HepG2 (cell line): ENCODE data around the gene ARPP21. TPM values are rescaled to one million over a fixed set of nuclear protein-coding genes. Genes with fewer than 3 reads are reported as not detected.

Experiments
- ATAC-seq: fragments of 200-7000 bp; cut with Tn5 transposase; 3 replicates; pipeline ENCODE4 v1.9.1; 2020; ENCODE audit warnings: mild to moderate bottlenecking, moderate library complexity
- BruUV-seq: library from RNA; stranded (reverse); fragments of 400-500 nt; replicated peaks from 2 replicates; lab custom pipeline; 2021; lab: Mats Ljungman, UMichigan
- CTCF ChIA-PET: fragments of 300-600 bp; formaldehyde crosslinking; extraction: SDS; loops from one replicate; lab custom pipeline; 2021; ENCODE audit warnings: low total read pairs, inconsistent platforms, low intra/inter-chr PET ratio; lab: Yijun Ruan, JAX
- POLR2A ChIA-PET: fragments of 350-600 bp; sonication (Branson Sonifier 250); formaldehyde crosslinking; loops from one replicate; lab custom pipeline; 2020; ENCODE audit warnings: antibody characterized with exemption, inconsistent platforms; lab: Yijun Ruan, JAX
- DNase-seq: peaks from one replicate; pipeline ENCODE4 v3.0.0-alpha.2; 2015; ENCODE audit warnings: low spot score
- FAIRE-seq: peaks from 3 replicates; lab custom pipeline; 2011; peaks lifted over from hg19 to GRCh38; lab: Jason Lieb, UNC
- H2AFZ ChIP-seq: one replicate; pipeline ENCODE4 v1.6.1; 2011; ENCODE audit warnings: low read length, inconsistent platforms
- H3K27ac ChIP-seq: fragments of 300-600 bp; 3 replicates; pipeline ENCODE4 v1.8.0; 2011; ENCODE audit warnings: mixed run types, mild to moderate bottlenecking, mixed read lengths, low read length, inconsistent platforms; ENCODE audit not compliant: insufficient read depth; ENCODE audit errors: extremely low read length
- H3K27me3 ChIP-seq, 2 experiments: fragments of 200-600 bp in 1 of 2; 2 replicates in 1 of 2; 3 replicates in 1 of 2; pipeline versions ENCODE4 v1.6.0 to v1.8.0; 2011; ENCODE audit warnings: low read length in 2 of 2, mild to moderate bottlenecking in 2 of 2, moderate library complexity in 2 of 2, inconsistent platforms in 1 of 2; ENCODE audit not compliant: insufficient read depth in 2 of 2, control insufficient read depth in 1 of 2
- H3K36me3 ChIP-seq, 2 experiments: fragments of 200-600 bp in 1 of 2; replicated peaks in 1 of 2; 2 replicates in 1 of 2; 3 replicates in 1 of 2; pipeline versions ENCODE4 v1.5.1 to v1.8.0; 2011; ENCODE audit warnings: low read length in 2 of 2, inconsistent platforms in 1 of 2; ENCODE audit not compliant: insufficient read depth in 2 of 2, control insufficient read depth in 1 of 2
- H3K4me1 ChIP-seq: 2 replicates; pipeline ENCODE4 v1.5.1; 2012; ENCODE audit warnings: low read length, inconsistent platforms; ENCODE audit not compliant: insufficient read depth
- H3K4me2 ChIP-seq: 2 replicates; pipeline ENCODE4 v1.6.0; 2011; ENCODE audit warnings: low read depth, low read length, inconsistent platforms
- H3K4me3 ChIP-seq, 3 experiments: fragments of 200-600 bp in 1 of 3; sonication (generic), shearing (Covaris generic) in 1 of 3; replicated peaks in 1 of 3; 2 replicates each; pipeline ENCODE4 v1.5.1; 2011 to 2016; ENCODE audit warnings: low read length in 3 of 3, inconsistent platforms in 2 of 3, low read depth in 2 of 3, mild to moderate bottlenecking in 2 of 3, control low read depth in 1 of 3, mixed read lengths in 1 of 3; ENCODE audit not compliant: insufficient read depth in 1 of 3
- H3K79me2 ChIP-seq: one replicate; pipeline ENCODE4 v1.6.1; 2011; ENCODE audit warnings: low read length, inconsistent platforms; ENCODE audit not compliant: insufficient read depth
- H3K9ac ChIP-seq: 2 replicates; pipeline ENCODE4 v1.6.0; 2011; ENCODE audit warnings: mild to moderate bottlenecking, low read depth, low read length, inconsistent platforms; ENCODE audit not compliant: insufficient read depth
- H3K9me3 ChIP-seq: 2 replicates; pipeline ENCODE4 v1.5.1; 2012; ENCODE audit warnings: mild to moderate bottlenecking, low read length
- H4K20me1 ChIP-seq: 2 replicates; pipeline ENCODE4 v1.6.0; 2011; ENCODE audit warnings: inconsistent platforms, mild to moderate bottlenecking, low read length, moderate library complexity; ENCODE audit not compliant: insufficient read depth
- BCL6 ChIP-seq: IDR thresholded peaks from 2 replicates; pipeline ENCODE4 v1.6.1; 2016; ENCODE audit warnings: missing genetic modification reagents, missing compliant biosample characterization
- CREB1 ChIP-seq, 2 experiments: fragments of 450-650 bp in 1 of 2; IDR thresholded peaks; 2 replicates each; pipeline ENCODE4 v1.6.1; 2016 to 2017; ENCODE audit warnings: control low read depth in 1 of 2, mild to moderate bottlenecking in 1 of 2, missing compliant biosample characterization in 1 of 2, missing genetic modification characterization in 1 of 2
- HMGXB3 ChIP-seq: sonication (generic); formaldehyde crosslinking; IDR thresholded peaks from 2 replicates; pipeline ENCODE4 v1.4.0; 2020; ENCODE audit warnings: missing genetic modification reagents, borderline replicate concordance
- MATR3 ChIP-seq: sonication (generic); formaldehyde crosslinking; IDR thresholded peaks from 2 replicates; pipeline ENCODE4 v1.4.0; 2020; ENCODE audit warnings: missing genetic modification reagents
- MEIS1 ChIP-seq: sonication (generic); formaldehyde crosslinking; IDR thresholded peaks from 2 replicates; pipeline ENCODE4 v1.9.0; 2021; ENCODE audit warnings: mild to moderate bottlenecking, missing genetic modification reagents, moderate library complexity, borderline replicate concordance
- MYC ChIP-seq: sonication (generic); formaldehyde crosslinking; IDR thresholded peaks from 2 replicates; pipeline ENCODE4 v1.9.0; 2021; ENCODE audit warnings: missing genetic modification reagents, borderline replicate concordance
- POGK ChIP-seq: sonication (generic); formaldehyde crosslinking; conservative IDR thresholded peaks from 2 replicates; pipeline ENCODE4 v1.8.0; 2022; ENCODE audit warnings: mild to moderate bottlenecking, moderate library complexity, missing genetic modification reagents
- TARDBP ChIP-seq: sonication (generic); formaldehyde crosslinking; IDR thresholded peaks from 2 replicates; pipeline ENCODE4 v1.8.0; 2022; ENCODE audit warnings: mild to moderate bottlenecking, missing genetic modification reagents
- ZNF33A ChIP-seq: sonication (generic); formaldehyde crosslinking; IDR thresholded peaks from 2 replicates; pipeline ENCODE4 v1.5.1; 2020; ENCODE audit warnings: missing genetic modification reagents, mild to moderate bottlenecking, moderate library complexity, borderline replicate concordance
- ZNF350 ChIP-seq: sonication (generic); formaldehyde crosslinking; IDR thresholded peaks from 2 replicates; pipeline ENCODE4 v1.4.0; 2020; ENCODE audit warnings: mild to moderate bottlenecking, low read depth, missing genetic modification reagents, borderline replicate concordance
- ZNF850 ChIP-seq: sonication (generic); formaldehyde crosslinking; conservative IDR thresholded peaks from 2 replicates; pipeline ENCODE4 v1.9.0; 2021; ENCODE audit warnings: mild to moderate bottlenecking, missing genetic modification reagents
- WGBS: methylation state at CpG from one replicate; pipeline ENCODE4 v1.1.6; 2017; ENCODE audit warnings: low lambda C conversion rate; 5-methylcytosine and 5-hydroxymethylcytosine counted together
- in situ Hi-C: cut with HindIII; loops from 2 replicates; pipeline ENCODE4 v1.10.0; 2017; ENCODE audit warnings: low pct_unique_long_range_greater_than_20kb; ENCODE audit not compliant: extremely low pct_ligation_motif_present
- intact Hi-C: fragments of 100-400 bp; cut with micrococcal nuclease; formaldehyde crosslinking; loops from one replicate; pipeline ENCODE4 v1.10.0; 2022; ENCODE audit not compliant: unreplicated experiment
- polyA plus RNA-seq, 8 experiments: library from polyadenylated mRNA; depleted of rRNA in 3 of 8; stranded (reverse) in 7 of 8; unstranded in 1 of 8; fragments of >200 nt; fragmentation: Illumina TruSeq in 4 of 8; extraction: Trizol in 4 of 8; gene quantifications; 2 replicates each; pipeline versions ENCODE4 v1.2.1 to v1.2.3, GENCODE V29; 2011 to 2016; ENCODE audit warnings: low read depth in 4 of 8, missing spikeins in 1 of 8, mixed read lengths in 1 of 8; ENCODE audit not compliant: insufficient read depth in 1 of 8
- total RNA-seq, 5 experiments: library from RNA; depleted of rRNA; stranded (reverse); fragments of >200 nt; fragmentation: Illumina TruSeq; extraction: Trizol; gene quantifications; 2 replicates each; pipeline ENCODE4 v1.2.3, GENCODE V29; 2016; ENCODE audit warnings: low read depth in 1 of 5

Gene ARPP21
- total and polyA plus RNA-seq, 2 of the 13 experiments (the other 11 are each of a cell fraction or from before 2014, with no cell fraction given): not detected

- Histone ChIP-seq H3K4me3 (no peak overlapping the region), H3K4me2 (no peak overlapping the region), H3K36me3 (no peaks in the 10 kb centered on the region), H3K79me2 (no peaks in the 10 kb centered on the region), H2AFZ (no peak overlapping the region), H3K9ac (no peak overlapping the region), H4K20me1 (no peaks in the 10 kb centered on the region), H3K27ac (no peak overlapping the region), H3K27me3 (no peaks in the 10 kb centered on the region; a peak in 1 of 5 replicates), H3K9me3 (no peaks in the 10 kb centered on the region), H3K4me1 (no peaks in the 10 kb centered on the region)
- no peak for FAIRE-seq
- DNase-seq: no peak
- ChIA-PET POLR2A (no interaction called here), CTCF (no interaction called here)
- intact Hi-C loops (no loop called here), in situ Hi-C loops (no loop called here)
- no TSS peak for BruUV-seq
- TF ChIP-seq ZNF350 (CRISPR knock-in tag) (no peak), CREB1 (IDR thresholded peaks at IDR 0.05) (peak; percentile 34; the same call in 1 of the 2 replicates), CREB1 (CRISPR knock-in tag; IDR thresholded peaks at IDR 0.05) (no peak)
- 4% methylated on average over 2 of the region's 2 CpGs for WGBS
- no peak for ATAC-seq
Measured at GRCh38 chr3:35624698-35625097, 14.6 kb upstream of the ARPP21 start.

GRCh38 chr3:35633332-35634124 is 5.8 kb upstream of the ARPP21 start:
- H3K27me3 ChIP-seq: no peaks in the 10 kb centered on the region
- H3K9ac ChIP-seq: no peak overlapping the region
- FAIRE-seq (no peak), ATAC-seq (no peak), DNase-seq (no peak)
- H3K36me3 ChIP-seq: no peaks in the 10 kb centered on the region
- no peak overlapping the region for H3K4me3 ChIP-seq
- H4K20me1 ChIP-seq: no peaks in the 10 kb centered on the region
- no peak overlapping the region for H2AFZ ChIP-seq
- POLR2A ChIA-PET: no interaction called here
- no peaks in the 10 kb centered on the region for H3K4me1 ChIP-seq
- no peak overlapping the region for H3K4me2 ChIP-seq
- intact Hi-C loops: no loop called here
- in situ Hi-C loops: no loop called here
- no peaks in the 10 kb centered on the region for H3K9me3 ChIP-seq
- no peak overlapping the region for H3K27ac ChIP-seq
- WGBS: 0% methylated on average over 4 of the region's 4 CpGs
- BruUV-seq: no TSS peak
- CTCF ChIA-PET: no interaction called here
- no peaks in the 10 kb centered on the region for H3K79me2 ChIP-seq
- no peak for TF ChIP-seq TARDBP (CRISPR knock-in tag)
- TF ChIP-seq BCL6 (CRISPR knock-in tag): no peak
- TF ChIP-seq ZNF33A (CRISPR knock-in tag): no peak
- no peak for TF ChIP-seq ZNF850 (CRISPR knock-in tag)
- no peak for TF ChIP-seq MATR3 (CRISPR knock-in tag)
- TF ChIP-seq MYC (CRISPR knock-in tag): no peak
- no peak for TF ChIP-seq POGK
- TF ChIP-seq MEIS1: no peak
- no peak for TF ChIP-seq HMGXB3 (CRISPR knock-in tag)
